Body of pancreas (tissue), 4 donors: Measurements from ENCODE around the gene ANKRD45.
"Not testable (repeated sequence)": the region's sequence is repeated elsewhere in the genome, so short reads cannot be mapped to it uniquely, and the experiment has no call there.

Source experiments
- CTCF ChIP-seq, 7 experiments: fragments of 450-650 bp in 4 of 7; fragments of 200-600 bp in 3 of 7; sonication (generic) in 3 of 7; IDR thresholded peaks; one replicate each; pipeline ENCODE4 v1.5.1; 2016 to 2019; ENCODE audit warnings: antibody characterized with exemption in 7 of 7
- POLR2A ChIP-seq, 3 donors: fragments of 450-650 bp; IDR thresholded peaks; one replicate each; pipeline ENCODE4 v1.6.1; 2016; ENCODE audit warnings: antibody characterized with exemption in 3 of 3, mild to moderate bottlenecking in 2 of 3

GRCh38 chr1:173674496-173674895, 4.8 kb upstream of the ANKRD45 start:
- not testable (repeated sequence) for TF ChIP-seq CTCF, POLR2A (IDR thresholded peaks at IDR 0.05)
